H1 (cell line): ENCODE data around the gene APAF1. TPM values are rescaled to one million over a fixed set of nuclear protein-coding genes. Genes with fewer than 3 reads are reported as not detected.

ENCODE experiments used
- ASH2L ChIP-seq: fragments of 200-600, 300-600 bp; sonication (generic); IDR thresholded peaks from one replicate; pipeline ENCODE4 v1.7.1; 2017; ENCODE audit warnings: low read length
- BACH1 ChIP-seq: IDR thresholded peaks from 2 replicates; pipeline ENCODE4 v1.6.1; 2012; ENCODE audit warnings: low read length, improper control_type of control experiment
- CBX8 ChIP-seq: fragments of 300-800, 300-1000 bp; sonication (generic); IDR thresholded peaks from 2 replicates; pipeline ENCODE4 v1.7.1; 2016; ENCODE audit warnings: low read depth, low read length, borderline replicate concordance
- GTF2F1 ChIP-seq: IDR thresholded peaks from 2 replicates; pipeline ENCODE4 v1.6.1; 2012; ENCODE audit warnings: low read depth, low read length, improper control_type of control experiment, borderline replicate concordance
- SAP30 ChIP-seq: fragments of 300-600 bp; sonication (generic); IDR thresholded peaks from 2 replicates; pipeline ENCODE4 v1.7.1; 2012; ENCODE audit warnings: low read length, moderate library complexity, mild to moderate bottlenecking, inconsistent platforms; ENCODE audit not compliant: insufficient read depth, insufficient replicate concordance
- TAF1 ChIP-seq: IDR thresholded peaks from 2 replicates; pipeline ENCODE4 v1.6.1; 2011; ENCODE audit warnings: mild to moderate bottlenecking, low read depth, low read length
- TBP ChIP-seq: IDR thresholded peaks from 2 replicates; pipeline ENCODE4 v1.6.1; 2011; ENCODE audit warnings: low read depth, low read length, improper control_type of control experiment
- polyA plus RNA-seq, 7 experiments: library from polyadenylated mRNA; depleted of rRNA in 3 of 7; stranded (reverse) in 5 of 7; unstranded in 2 of 7; fragments of >200 nt in 5 of 7; fragments of 200-250 nt in 2 of 7; gene quantifications; 1 replicate in 5 of 7; 2 replicates in 1 of 7; 4 replicates in 1 of 7; pipeline versions ENCODE4 v1.2.1 to v1.2.3, GENCODE V29; 2011 to 2013; ENCODE audit warnings: missing spikeins in 2 of 7, mixed read lengths in 2 of 7
- total RNA-seq: library from RNA; stranded (reverse); fragmentation: NEBNext Ultra II Directional; extraction: Animal tissue kit (Norgen Biotek cat#: 25700); gene quantifications from 2 replicates; pipeline ENCODE4 v1.2.1, GENCODE V29; 2021
- TF ChIP-seq, protein P1 (sequence below): IDR thresholded peaks from 2 replicates; pipeline ENCODE4 v1.6.1; 2012; ENCODE audit warnings: inconsistent platforms

Gene APAF1
- total and polyA plus RNA-seq, 2 of the 8 experiments (the other 6 are each of a cell fraction or from before 2014, with no cell fraction given): 4.7 to 22.6 TPM

- TF ChIP-seq GTF2F1: no peak
- TF ChIP-seq, protein P1, sequence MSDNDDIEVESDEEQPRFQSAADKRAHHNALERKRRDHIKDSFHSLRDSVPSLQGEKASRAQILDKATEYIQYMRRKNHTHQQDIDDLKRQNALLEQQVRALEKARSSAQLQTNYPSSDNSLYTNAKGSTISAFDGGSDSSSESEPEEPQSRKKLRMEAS: no peak
- TF ChIP-seq TAF1: no peak
- no peak for TF ChIP-seq SAP30
- TF ChIP-seq CBX8: no peak
- no peak for TF ChIP-seq BACH1
- TF ChIP-seq TBP: no peak
- no peak for TF ChIP-seq ASH2L
- TF ChIP-seq, all 59 proteins: peak for 0
These were observed 34.0 kb downstream of the APAF1 start (continued) for GRCh38 chr12:98678946-98679610.
